GM21576 (cell line): ENCODE measurements around the gene ZCCHC14.
"Not testable (repeated sequence)": the region's sequence is repeated elsewhere in the genome, so short reads cannot be mapped to it uniquely, and the experiment has no call there.

ENCODE experiments used
- ATAC-seq: cut with Tn5 transposase; IDR thresholded peaks from one replicate; pipeline ENCODE4 v1.9.1; 2021; ENCODE audit warnings: mild to moderate bottlenecking, moderate library complexity; ENCODE audit not compliant: unreplicated experiment

Gene ZCCHC14

GRCh38 chr16:87525352-87525751, 32.5 kb upstream of the ZCCHC14 start:
- ATAC-seq = no peak

DNA sequence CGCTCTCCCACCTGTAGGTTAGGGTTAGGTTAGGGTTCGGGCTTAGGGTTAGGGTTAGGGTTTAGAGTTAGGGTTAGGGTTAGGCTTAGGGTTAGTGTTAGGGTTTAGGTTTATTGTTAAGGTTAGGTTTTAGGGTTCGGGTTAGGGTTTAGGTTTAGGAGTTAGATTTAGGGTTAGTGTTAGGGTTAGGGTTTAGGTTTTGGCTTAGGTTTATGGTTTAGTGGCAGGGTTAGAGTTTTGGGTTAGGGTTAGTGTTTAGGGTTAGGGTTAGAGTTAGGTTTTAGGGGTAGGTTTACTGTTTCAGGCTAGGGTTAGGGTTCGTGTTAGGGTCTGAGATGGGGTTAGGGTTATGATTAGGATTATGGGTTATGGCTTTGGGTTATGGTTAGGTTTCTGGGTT, 31.6 kb upstream of the ZCCHC14 start:
- ATAC-seq = no peak

DNA sequence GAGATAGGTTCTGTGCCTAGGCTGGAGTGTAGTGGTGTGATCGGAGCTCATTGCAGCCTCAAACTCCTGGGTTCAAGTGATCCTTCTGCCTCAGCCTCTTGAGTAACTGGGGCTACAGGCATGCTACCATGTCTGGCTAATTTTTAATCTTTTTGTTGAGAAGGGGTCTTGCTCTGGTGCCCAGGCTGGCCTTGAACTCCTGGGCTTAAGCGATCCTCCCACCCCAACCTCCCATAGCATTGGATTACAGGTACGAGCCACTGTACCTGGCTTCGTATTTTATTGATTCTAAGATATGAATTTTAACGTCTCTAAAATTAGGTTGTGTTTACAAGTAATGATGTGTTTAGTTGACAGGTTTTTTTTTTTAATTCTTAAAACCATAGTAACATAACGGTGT, 30.8 kb upstream of the ZCCHC14 start:
- ATAC-seq = not testable (repeated sequence)

GRCh38 chr16:87521764-87522163, 28.9 kb upstream of the ZCCHC14 start:
- not testable (repeated sequence) for ATAC-seq

DNA sequence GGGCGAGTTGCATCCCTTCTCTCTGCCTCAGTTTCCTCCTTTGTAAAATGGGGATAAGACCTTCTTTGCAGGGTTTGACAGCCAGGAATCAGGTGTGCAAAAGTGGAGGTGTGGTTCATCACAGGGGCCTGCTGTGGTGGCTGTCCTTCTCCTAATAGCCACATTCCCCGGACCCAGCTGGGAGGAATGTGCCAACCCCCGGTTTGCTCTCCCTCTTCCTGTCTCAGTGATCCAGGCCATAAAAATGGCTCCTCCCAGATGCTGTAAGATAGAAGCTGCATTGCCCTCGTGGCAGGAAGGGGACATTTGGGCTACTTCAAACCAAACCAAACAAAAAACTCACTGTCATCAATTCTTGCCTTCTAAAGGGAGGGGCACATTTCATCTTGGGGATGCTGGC, 26.3 kb upstream of the ZCCHC14 start:
- not testable (repeated sequence) for ATAC-seq

DNA sequence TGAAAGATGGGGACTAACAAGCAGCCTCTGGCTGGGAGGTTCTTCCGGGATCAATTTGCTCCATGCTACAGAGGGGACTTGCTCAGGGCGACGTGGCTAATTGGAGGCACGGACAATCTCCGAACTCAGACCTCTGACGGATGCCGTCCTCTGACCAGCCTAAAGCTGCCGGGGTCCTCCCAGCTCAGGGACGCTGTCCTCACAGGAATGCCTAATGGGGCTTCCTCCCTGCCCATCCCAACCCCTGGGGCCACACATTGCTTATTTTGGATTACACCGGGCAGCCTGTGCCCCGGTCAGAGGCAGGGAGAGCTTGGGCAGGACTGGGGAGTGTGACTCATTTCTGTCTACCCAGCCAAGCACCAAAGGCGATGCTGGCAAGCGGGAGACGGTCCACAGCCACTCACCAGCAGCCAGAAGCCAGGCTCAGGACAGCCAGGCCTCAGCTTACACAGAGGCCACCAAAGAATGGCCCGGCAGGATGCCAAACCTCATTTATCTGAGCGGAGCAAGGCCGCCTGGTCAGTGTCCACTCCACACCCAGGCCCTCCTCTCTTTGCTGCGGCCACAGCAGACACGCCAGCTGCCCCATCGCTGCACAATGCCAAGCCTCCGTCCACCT, 25.7 kb upstream of the ZCCHC14 start:
- ATAC-seq = not testable (repeated sequence)

- ATAC-seq = not testable (repeated sequence)
These were observed 25.0 kb upstream of the ZCCHC14 start for GRCh38 chr16:87517610-87518429.

DNA sequence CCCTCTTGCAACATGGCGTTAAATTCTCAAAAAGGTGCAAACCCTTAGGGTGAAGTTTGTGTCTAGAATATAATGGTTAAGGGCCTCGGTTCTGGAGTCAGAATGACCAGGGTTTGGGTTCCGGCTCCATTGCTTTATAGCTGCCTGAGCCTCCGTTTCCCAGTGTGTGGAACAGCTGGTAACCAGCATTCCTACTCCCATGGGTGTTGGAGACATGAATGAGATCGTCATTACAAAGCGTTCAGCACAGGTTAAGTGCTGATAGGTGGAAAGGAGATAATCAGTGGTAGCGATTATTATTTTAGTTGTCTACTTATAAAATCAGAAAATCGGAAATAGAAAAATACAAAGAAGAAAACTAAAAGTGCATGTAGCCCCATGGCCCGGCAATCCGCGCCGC, 23.5 kb upstream of the ZCCHC14 start:
- ATAC-seq = no peak

GRCh38 chr16:87515475-87516330, 22.9 kb upstream of the ZCCHC14 start:
- no peak for ATAC-seq

GRCh38 chr16:87509778-87510177, 17.0 kb upstream of the ZCCHC14 start:
- ATAC-seq = not testable (repeated sequence)

DNA sequence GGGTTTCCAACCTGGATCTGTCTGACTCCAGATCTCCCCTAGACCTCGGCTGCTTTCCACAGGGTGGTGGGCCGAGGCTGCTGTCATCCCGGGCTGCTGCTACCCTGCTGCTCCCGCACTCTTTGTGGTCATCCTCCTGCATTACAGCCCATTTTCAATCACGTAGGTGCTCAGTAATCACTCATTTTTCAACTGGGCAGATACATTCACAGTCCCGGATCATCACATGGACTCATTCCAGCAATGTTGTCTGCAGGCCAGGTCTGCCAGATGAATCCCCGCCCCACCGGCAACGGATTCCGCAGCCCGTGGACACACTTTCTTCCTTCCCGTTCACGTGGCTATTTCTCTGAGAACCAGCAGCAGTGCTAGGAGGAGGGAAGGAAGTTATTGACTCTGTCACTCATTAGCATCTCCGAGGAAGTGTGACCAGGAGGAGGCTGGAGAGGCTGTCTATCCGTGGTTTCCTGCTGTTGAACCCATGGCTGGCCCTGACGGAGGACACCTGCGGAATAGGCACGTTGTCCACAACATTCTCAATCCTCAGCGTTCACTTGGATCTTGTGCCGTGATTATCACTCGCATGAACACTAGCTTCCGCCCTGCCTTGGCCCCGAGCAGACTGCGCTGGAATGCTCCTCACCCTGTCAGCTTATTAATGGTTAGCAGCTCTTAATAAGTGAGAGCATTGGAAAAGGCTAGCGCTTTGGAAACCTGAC, 14.7 kb upstream of the ZCCHC14 start:
- no peak for ATAC-seq

GRCh38 chr16:87506423-87507350, 13.9 kb upstream of the ZCCHC14 start:
- no peak for ATAC-seq

- ATAC-seq = no peak
These were observed 13.0 kb upstream of the ZCCHC14 start for GRCh38 chr16:87505834-87506233.

DNA sequence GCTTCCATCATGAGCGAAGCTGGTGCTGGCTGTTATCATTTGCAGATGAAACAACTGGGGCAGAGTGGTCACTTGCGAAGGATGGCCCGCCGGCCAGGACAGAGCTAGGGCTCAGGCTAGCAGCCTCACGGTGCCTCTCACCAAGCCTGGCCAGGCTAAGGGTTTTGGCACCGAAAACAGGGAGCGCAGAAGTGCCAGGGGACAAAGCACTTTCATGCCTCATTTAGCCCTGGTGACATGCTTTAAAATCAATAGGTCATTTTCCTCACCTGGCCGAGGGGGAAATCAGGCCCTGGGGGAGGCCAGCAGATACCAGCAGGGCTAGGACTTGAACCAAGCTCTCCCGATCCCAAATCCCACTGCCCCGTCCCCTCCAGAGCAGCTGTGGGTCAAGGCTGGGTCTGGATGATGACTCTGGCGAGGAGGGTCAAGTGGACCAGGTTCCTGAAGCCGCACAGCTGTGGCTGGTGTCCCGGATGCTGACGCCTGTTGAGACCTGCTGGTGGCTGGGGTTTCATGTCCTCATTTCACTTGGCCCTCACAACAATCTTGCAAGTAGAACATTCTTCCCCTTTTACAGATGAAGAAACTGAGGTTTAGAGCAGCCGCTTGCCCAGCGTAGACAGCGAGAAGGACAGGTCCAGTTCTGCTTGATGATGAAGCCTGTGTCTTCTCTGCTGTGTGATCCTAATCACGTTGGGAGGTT, 10.6 kb upstream of the ZCCHC14 start:
- not testable (repeated sequence) for ATAC-seq

GRCh38 chr16:87502308-87502969, 9.6 kb upstream of the ZCCHC14 start:
- ATAC-seq = no peak

DNA sequence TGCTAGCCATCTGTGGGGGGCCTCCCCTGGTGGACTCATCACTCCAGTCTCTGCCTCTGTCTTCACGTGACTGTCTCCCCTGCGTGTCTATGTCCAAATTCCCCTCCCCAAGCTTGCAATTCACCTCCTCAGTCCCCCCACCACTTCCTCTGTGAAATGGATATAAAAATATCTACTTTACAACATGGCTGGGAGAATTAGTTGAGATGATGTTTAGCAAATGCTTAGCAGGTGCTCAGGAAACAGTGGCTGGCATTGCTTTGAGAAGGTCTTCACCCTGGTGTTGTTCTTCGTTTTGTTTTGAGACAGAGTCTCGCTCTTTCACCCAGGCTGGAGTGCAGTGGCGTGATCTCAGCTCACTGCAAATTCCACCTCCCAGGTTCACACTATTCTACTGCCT, 8.3 kb upstream of the ZCCHC14 start:
- no peak for ATAC-seq

GRCh38 chr16:87499189-87499486, 6.3 kb upstream of the ZCCHC14 start:
- no peak for ATAC-seq

DNA sequence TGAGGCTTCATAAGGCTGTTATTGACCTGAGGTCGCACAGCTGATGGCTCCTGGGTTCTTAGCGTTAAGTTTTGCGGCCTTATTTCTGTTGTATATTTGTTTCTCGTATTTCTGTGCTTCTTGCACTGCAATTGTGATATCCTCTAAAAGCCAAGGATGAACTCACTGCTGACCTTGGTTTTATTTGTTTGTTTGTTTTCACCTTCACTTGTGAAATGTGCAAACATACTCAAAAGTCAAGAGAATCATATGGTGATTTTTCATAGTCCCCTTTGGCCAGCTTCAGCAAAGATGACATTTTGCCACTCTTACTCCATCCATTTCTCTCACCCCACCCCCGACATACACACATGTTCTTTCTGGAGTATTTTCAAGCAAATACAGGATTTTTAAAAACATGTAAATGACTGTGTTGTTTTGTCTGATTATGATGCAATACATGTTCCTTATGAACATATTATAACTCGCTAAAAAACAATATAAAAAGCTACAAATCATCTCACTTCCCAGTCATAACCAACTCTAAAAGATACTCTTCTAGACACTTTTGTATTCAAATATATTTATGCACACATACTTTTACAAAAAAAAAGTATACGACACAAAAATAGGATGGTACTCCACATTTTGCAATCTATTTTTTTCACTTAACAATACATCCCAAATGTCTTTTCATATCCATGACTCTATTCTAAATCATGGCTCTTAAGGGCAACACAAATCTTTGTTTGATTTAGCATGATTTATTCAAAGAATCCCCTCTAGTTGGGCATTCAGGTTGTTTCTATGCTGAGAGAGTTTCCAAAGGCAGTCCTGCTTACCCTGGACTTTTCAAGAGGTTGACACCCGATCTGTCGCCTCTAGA, 5.7 kb upstream of the ZCCHC14 start:
- ATAC-seq = no peak
